ENCODE results near the gene FAM149A. TPM values are rescaled to one million over a fixed set of nuclear protein-coding genes. Genes with fewer than 3 reads are reported as not detected.

Gene FAM149A
- total RNA-seq, 6 experiments from 2014 or later: not detected

- DNase-seq: no peak
- Mint-ChIP-seq H3K9me3 (peaks cover 4% of the 10 kb centered on the region; the same call in 1 of the 2 replicates), H3K27ac (no peak overlapping the region), H3K4me3 (no peak overlapping the region), H3K27me3 (ENCODE audit: insufficient read depth) (no peaks in the 10 kb centered on the region; the same call in 1 of the 2 replicates), H3K36me3 (ENCODE audit: low read depth) (peaks cover 7% of the 10 kb centered on the region), H3K4me1 (ENCODE audit: low read depth) (no peaks in the 10 kb centered on the region)
- TF ChIP-seq CTCF (IDR thresholded peaks at IDR 0.05): no peak
Observed at GRCh38 chr4:186205156-186205555, 100.7 kb downstream of the FAM149A start.

DNA sequence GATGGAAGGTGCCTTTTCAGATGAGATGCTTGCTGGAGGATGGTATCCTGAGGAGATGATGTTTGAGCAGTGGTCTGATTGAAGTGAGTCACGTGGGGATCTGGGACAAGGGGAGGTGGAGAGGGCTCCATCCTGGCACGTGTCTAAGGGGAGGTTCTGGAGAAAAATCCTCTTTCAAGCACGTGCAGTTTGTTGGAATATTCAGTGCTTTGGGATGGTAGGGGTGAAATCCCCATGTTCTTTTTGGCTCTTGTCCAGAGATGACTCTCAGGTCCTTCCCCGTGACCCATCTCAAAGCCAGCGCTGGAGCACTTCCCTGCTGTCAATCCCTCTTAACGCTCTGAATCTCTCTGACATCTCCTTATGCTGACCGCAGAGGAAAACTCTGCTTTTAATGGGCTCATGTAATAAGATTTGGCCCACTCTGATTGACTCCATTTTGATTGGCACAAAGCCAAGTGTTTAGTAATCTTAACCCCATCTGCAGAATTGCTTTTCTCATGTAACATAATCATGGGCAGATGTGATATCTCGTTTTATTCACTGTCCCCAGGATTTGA lies 112.0 kb downstream of the FAM149A start:
- no peaks in the 10 kb centered on the region for H3K36me3 Mint-ChIP-seq (ENCODE audit: low read depth)
- H3K4me1 Mint-ChIP-seq (ENCODE audit: low read depth): no peaks in the 10 kb centered on the region
- no peak overlapping the region for H3K27ac Mint-ChIP-seq
- no peak overlapping the region for H3K4me3 Mint-ChIP-seq
- no peaks in the 10 kb centered on the region; the same call in 1 of the 2 replicates for H3K27me3 Mint-ChIP-seq (ENCODE audit: insufficient read depth)
- no peak for TF ChIP-seq CTCF (IDR thresholded peaks at IDR 0.05)
- DNase-seq: no peak
- no peaks in the 10 kb centered on the region for H3K9me3 Mint-ChIP-seq

- no peaks in the 10 kb centered on the region for H3K36me3 Mint-ChIP-seq (ENCODE audit: low read depth)
- no peak for TF ChIP-seq CTCF (IDR thresholded peaks at IDR 0.05)
- no peaks in the 10 kb centered on the region for H3K4me1 Mint-ChIP-seq (ENCODE audit: low read depth)
- no peak for DNase-seq
- H3K27me3 Mint-ChIP-seq (ENCODE audit: insufficient read depth): no peaks in the 10 kb centered on the region; the same call in 1 of the 2 replicates
- no peak overlapping the region for H3K27ac Mint-ChIP-seq
- no peak overlapping the region for H3K4me3 Mint-ChIP-seq
- H3K9me3 Mint-ChIP-seq: no peaks in the 10 kb centered on the region
Observed at GRCh38 chr4:186217733-186218293, 113.3 kb downstream of the FAM149A start.

- Mint-ChIP-seq H3K36me3 (ENCODE audit: low read depth) (peaks cover 5% of the 10 kb centered on the region; the same call in 1 of the 2 replicates), H3K4me1 (ENCODE audit: low read depth) (no peaks in the 10 kb centered on the region), H3K27me3 (ENCODE audit: insufficient read depth) (peaks cover 2% of the 10 kb centered on the region), H3K4me3 (no peak overlapping the region), H3K27ac (no peak overlapping the region), H3K9me3 (peaks cover 25% of the 10 kb centered on the region)
- no peak for DNase-seq
- no peak for TF ChIP-seq CTCF (IDR thresholded peaks at IDR 0.05)
Observed at GRCh38 chr4:186221624-186222023, 117.1 kb downstream of the FAM149A start.

Other genes starting within 250 kb of the FAM149A start
- under 1 TPM; 0.20 to 0.90 (median 0.45) TPM for gene TLR3, start 35.5 kb upstream of the FAM149A start, total RNA-seq (2021; fragmentation: NEBNext Ultra II Directional; extraction: Animal tissue kit (Norgen Biotek cat#: 25700))
- 1 to 10 TPM; 4.8 to 8.4 (median 6.1) TPM for gene CYP4V2, start 86.9 kb downstream of the FAM149A start, total RNA-seq (2021; fragmentation: NEBNext Ultra II Directional; extraction: Animal tissue kit (Norgen Biotek cat#: 25700))
- gene KLKB1, start 122.8 kb downstream of the FAM149A start, total RNA-seq (2021; fragmentation: NEBNext Ultra II Directional; extraction: Animal tissue kit (Norgen Biotek cat#: 25700)): not detected
- not detected for gene F11, start 161.5 kb downstream of the FAM149A start, total RNA-seq (2021; fragmentation: NEBNext Ultra II Directional; extraction: Animal tissue kit (Norgen Biotek cat#: 25700))